HepG2 (cell line): ENCODE measurements around the gene HTRA2. TPM values are rescaled to one million over a fixed set of nuclear protein-coding genes. Genes with fewer than 3 reads are reported as not detected.

Source experiments
- CBFB ChIP-seq: sonication (generic); formaldehyde crosslinking; IDR thresholded peaks from 2 replicates; pipeline ENCODE4 v1.4.0; 2020; ENCODE audit warnings: missing genetic modification reagents
- CREM ChIP-seq, 2 experiments: sonication (generic) in 1 of 2; formaldehyde crosslinking in 1 of 2; IDR thresholded peaks; 2 replicates each; pipeline versions ENCODE4 v1.4.0 to v1.6.1; 2016 to 2020; ENCODE audit warnings: antibody characterized with exemption in 1 of 2, mild to moderate bottlenecking in 1 of 2, missing genetic modification reagents in 1 of 2
- MAFF ChIP-seq: IDR thresholded peaks from 2 replicates; pipeline ENCODE4 v1.6.1; 2011; ENCODE audit warnings: low read depth, low read length, improper control_type of control experiment
- RAD51 ChIP-seq: fragments of 450-650 bp; IDR thresholded peaks from 2 replicates; pipeline ENCODE4 v1.6.1; 2016; ENCODE audit warnings: borderline replicate concordance
- SPEN ChIP-seq: sonication (generic); formaldehyde crosslinking; IDR thresholded peaks from 2 replicates; pipeline ENCODE4 v1.5.1; 2020; ENCODE audit warnings: low read depth, mild to moderate bottlenecking, missing genetic modification reagents
- ZFP1 ChIP-seq: IDR thresholded peaks from 2 replicates; pipeline ENCODE4 v1.6.1; 2016
- ZNF17 ChIP-seq: sonication (generic); formaldehyde crosslinking; IDR thresholded peaks from 2 replicates; pipeline ENCODE4 v1.5.0; 2020; ENCODE audit warnings: mild to moderate bottlenecking, missing genetic modification reagents
- ZNF230 ChIP-seq: sonication (generic); formaldehyde crosslinking; IDR thresholded peaks from 2 replicates; pipeline ENCODE4 v1.4.0; 2020; ENCODE audit warnings: mild to moderate bottlenecking, missing genetic modification reagents
- ZNF276 ChIP-seq: sonication (generic); formaldehyde crosslinking; IDR thresholded peaks from 2 replicates; pipeline ENCODE4 v1.4.0; 2020; ENCODE audit warnings: mild to moderate bottlenecking, low read depth, missing genetic modification reagents
- ZNF646 ChIP-seq: sonication (generic); formaldehyde crosslinking; IDR thresholded peaks from 2 replicates; pipeline ENCODE4 v1.9.0; 2021; ENCODE audit warnings: mild to moderate bottlenecking, missing genetic modification reagents
- polyA plus RNA-seq, 8 experiments: library from polyadenylated mRNA; depleted of rRNA in 3 of 8; stranded (reverse) in 7 of 8; unstranded in 1 of 8; fragments of >200 nt; fragmentation: Illumina TruSeq in 4 of 8; extraction: Trizol in 4 of 8; gene quantifications; 2 replicates each; pipeline versions ENCODE4 v1.2.1 to v1.2.3, GENCODE V29; 2011 to 2016; ENCODE audit warnings: low read depth in 4 of 8, missing spikeins in 1 of 8, mixed read lengths in 1 of 8; ENCODE audit not compliant: insufficient read depth in 1 of 8
- total RNA-seq, 5 experiments: library from RNA; depleted of rRNA; stranded (reverse); fragments of >200 nt; fragmentation: Illumina TruSeq; extraction: Trizol; gene quantifications; 2 replicates each; pipeline ENCODE4 v1.2.3, GENCODE V29; 2016; ENCODE audit warnings: low read depth in 1 of 5
- TF ChIP-seq, protein P1 (sequence below): IDR thresholded peaks from 2 replicates; pipeline ENCODE4 v1.6.1; 2018; ENCODE audit warnings: missing genetic modification reagents
- TF ChIP-seq, protein P2 (sequence below): fragments of 450-650 bp; IDR thresholded peaks from 2 replicates; pipeline ENCODE4 v1.6.1; 2016

The HTRA2 gene
- total and polyA plus RNA-seq, 2 of the 13 experiments (the other 11 are each of a cell fraction or from before 2014, with no cell fraction given), result 47.7 to 50.3 TPM

DNA sequence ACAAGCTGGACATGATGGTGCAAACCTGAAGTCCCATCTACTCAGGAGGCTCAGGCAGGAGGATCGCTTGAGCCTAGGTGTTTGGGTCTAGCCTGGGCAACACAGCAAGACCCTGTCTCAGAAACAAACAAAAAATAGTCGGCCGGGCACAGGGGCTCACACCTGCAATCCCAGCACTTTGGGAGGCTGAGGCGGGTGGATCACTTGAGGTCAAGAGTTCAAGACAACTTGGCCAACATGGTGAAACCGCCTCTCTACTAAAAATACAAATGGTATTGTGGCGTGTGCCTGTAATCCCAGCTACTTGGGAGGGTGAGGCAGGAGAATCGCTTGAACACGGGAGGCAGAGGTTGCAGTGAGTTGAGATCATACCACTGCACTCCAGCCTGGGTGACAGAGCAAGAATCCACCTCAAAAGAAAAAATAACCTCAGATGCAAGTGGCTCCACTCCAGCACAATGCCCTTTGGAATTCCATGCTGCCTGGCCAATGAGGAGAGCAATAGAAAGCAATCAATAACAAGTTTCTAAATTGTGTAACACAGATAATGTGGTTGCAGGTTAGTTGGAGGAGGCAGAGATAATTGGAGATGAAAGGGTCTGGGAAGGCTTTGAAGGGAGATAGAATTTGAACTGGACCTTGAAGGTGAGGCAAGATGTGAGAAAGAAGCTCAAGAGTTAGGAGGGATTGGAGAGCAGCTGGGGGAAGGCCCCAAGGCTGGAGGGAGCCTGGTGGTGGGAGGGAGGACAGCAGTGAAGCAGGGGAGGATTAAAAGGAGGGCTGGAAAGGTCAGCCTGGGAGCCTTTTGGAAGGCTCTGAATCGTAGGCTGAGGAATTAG, 40.9 kb upstream of the HTRA2 start (continued):
- no peak for TF ChIP-seq ZNF646 (CRISPR knock-in tag)
- TF ChIP-seq, protein P1, sequence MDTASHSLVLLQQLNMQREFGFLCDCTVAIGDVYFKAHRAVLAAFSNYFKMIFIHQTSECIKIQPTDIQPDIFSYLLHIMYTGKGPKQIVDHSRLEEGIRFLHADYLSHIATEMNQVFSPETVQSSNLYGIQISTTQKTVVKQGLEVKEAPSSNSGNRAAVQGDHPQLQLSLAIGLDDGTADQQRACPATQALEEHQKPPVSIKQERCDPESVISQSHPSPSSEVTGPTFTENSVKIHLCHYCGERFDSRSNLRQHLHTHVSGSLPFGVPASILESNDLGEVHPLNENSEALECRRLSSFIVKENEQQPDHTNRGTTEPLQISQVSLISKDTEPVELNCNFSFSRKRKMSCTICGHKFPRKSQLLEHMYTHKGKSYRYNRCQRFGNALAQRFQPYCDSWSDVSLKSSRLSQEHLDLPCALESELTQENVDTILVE (CRISPR knock-in tag), result no peak
- no peak for TF ChIP-seq RAD51
- TF ChIP-seq ZNF230 (CRISPR knock-in tag), result no peak
- no peak for TF ChIP-seq ZNF17
- peak; percentile 71; the same call in 1 of the 2 replicates for TF ChIP-seq CBFB (CRISPR knock-in tag)
- TF ChIP-seq ZNF276, result no peak
- peak; percentile 61 for TF ChIP-seq SPEN
- TF ChIP-seq ZFP1 (CRISPR knock-in tag), result no peak
- TF ChIP-seq, protein P2, sequence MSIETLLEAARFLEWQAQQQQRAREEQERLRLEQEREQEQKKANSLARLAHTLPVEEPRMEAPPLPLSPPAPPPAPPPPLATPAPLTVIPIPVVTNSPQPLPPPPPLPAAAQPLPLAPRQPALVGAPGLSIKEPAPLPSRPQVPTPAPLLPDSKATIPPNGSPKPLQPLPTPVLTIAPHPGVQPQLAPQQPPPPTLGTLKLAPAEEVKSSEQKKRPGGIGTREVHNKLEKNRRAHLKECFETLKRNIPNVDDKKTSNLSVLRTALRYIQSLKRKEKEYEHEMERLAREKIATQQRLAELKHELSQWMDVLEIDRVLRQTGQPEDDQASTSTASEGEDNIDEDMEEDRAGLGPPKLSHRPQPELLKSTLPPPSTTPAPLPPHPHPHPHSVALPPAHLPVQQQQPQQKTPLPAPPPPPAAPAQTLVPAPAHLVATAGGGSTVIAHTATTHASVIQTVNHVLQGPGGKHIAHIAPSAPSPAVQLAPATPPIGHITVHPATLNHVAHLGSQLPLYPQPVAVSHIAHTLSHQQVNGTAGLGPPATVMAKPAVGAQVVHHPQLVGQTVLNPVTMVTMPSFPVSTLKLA, result no peak
- TF ChIP-seq CREM (IDR thresholded peaks at IDR 0.05), result peak; percentile 94
- no peak for TF ChIP-seq CREM (CRISPR knock-in tag; IDR thresholded peaks at IDR 0.05)
- no peak for TF ChIP-seq MAFF
